ENCODE results near the gene CDHR5. TPM values are rescaled to one million over a fixed set of nuclear protein-coding genes. Genes with fewer than 3 reads are reported as not detected.

The CDHR5 gene
- total RNA-seq, 1 donor from 2014 or later: not detected

GRCh38 chr11:586376-587316, 38.1 kb downstream of the CDHR5 start:
- DNase-seq (ENCODE audit: extremely low spot score in 2 of 2): no peak
- Histone ChIP-seq H3K4me1 (no peaks in the 10 kb centered on the region), H3K4me3 (no peak overlapping the region), H3K27me3 (no peaks in the 10 kb centered on the region), H3K27ac (no peak overlapping the region), H3K36me3 (peaks cover 0 to 71% of the 10 kb centered on the region in 2 donors), H3K9me3 (no peaks in the 10 kb centered on the region)
- intact Hi-C loops (cut with DNase I): no loop called here
- no peak for TF ChIP-seq POLR2AphosphoS5 (IDR thresholded peaks at IDR 0.05; ENCODE audit: insufficient read depth in 1 of 2, low read depth in 1 of 2)
- TF ChIP-seq POLR2A (IDR thresholded peaks at IDR 0.05): no peak
- no peak for TF ChIP-seq CTCF (IDR thresholded peaks at IDR 0.05)

- Histone ChIP-seq H3K36me3 (peaks cover 0 to 53% of the 10 kb centered on the region in 2 donors), H3K27ac (no peak overlapping the region), H3K27me3 (no peaks in the 10 kb centered on the region), H3K4me1 (peaks cover 15% of the 10 kb centered on the region), H3K9me3 (no peaks in the 10 kb centered on the region), H3K4me3 (no peak overlapping the region)
- TF ChIP-seq CTCF (IDR thresholded peaks at IDR 0.05) (no peak), POLR2A (IDR thresholded peaks at IDR 0.05) (no peak), POLR2AphosphoS5 (IDR thresholded peaks at IDR 0.05; ENCODE audit: insufficient read depth in 1 of 2, low read depth in 1 of 2) (no peak)
- intact Hi-C loops (cut with DNase I): no loop called here
- DNase-seq (ENCODE audit: extremely low spot score in 2 of 2): no peak
Measured at GRCh38 chr11:584287-584686, 40.5 kb downstream of the CDHR5 start.

- no peaks in the 10 kb centered on the region for H3K27me3 ChIP-seq
- peaks cover 39% of the 10 kb centered on the region for H3K4me1 ChIP-seq
- H3K4me3 ChIP-seq: no peak overlapping the region
- intact Hi-C loops (cut with DNase I): no loop called here
- no peaks in the 10 kb centered on the region for H3K9me3 ChIP-seq
- no peak overlapping the region for H3K27ac ChIP-seq
- H3K36me3 ChIP-seq: peaks cover 0 to 28% of the 10 kb centered on the region in 2 donors
- TF ChIP-seq POLR2A (IDR thresholded peaks at IDR 0.05): no peak
- no peak for TF ChIP-seq POLR2AphosphoS5 (IDR thresholded peaks at IDR 0.05; ENCODE audit: insufficient read depth in 1 of 2, low read depth in 1 of 2)
- TF ChIP-seq CTCF (IDR thresholded peaks at IDR 0.05): no peak
- DNase-seq (ENCODE audit: extremely low spot score in 2 of 2): no peak
Measured at GRCh38 chr11:581752-582151, 43.0 kb downstream of the CDHR5 start.

GRCh38 chr11:581342-581741, 43.4 kb downstream of the CDHR5 start:
- Histone ChIP-seq H3K36me3 (peaks cover 0 to 23% of the 10 kb centered on the region in 2 donors), H3K4me3 (no peak overlapping the region), H3K27me3 (no peaks in the 10 kb centered on the region), H3K27ac (no peak overlapping the region), H3K9me3 (no peaks in the 10 kb centered on the region), H3K4me1 (peaks cover 39% of the 10 kb centered on the region)
- intact Hi-C loops (cut with DNase I): no loop called here
- DNase-seq (ENCODE audit: extremely low spot score in 2 of 2): no peak
- TF ChIP-seq CTCF (IDR thresholded peaks at IDR 0.05): no peak
- TF ChIP-seq POLR2A (IDR thresholded peaks at IDR 0.05): no peak
- TF ChIP-seq POLR2AphosphoS5 (IDR thresholded peaks at IDR 0.05; ENCODE audit: insufficient read depth in 1 of 2, low read depth in 1 of 2): no peak

Data from vagina (tissue), 2 donors.